H1 (cell line): ENCODE data around the gene UBB. TPM values are rescaled to one million over a fixed set of nuclear protein-coding genes. Genes with fewer than 3 reads are reported as not detected.

Experiments used
- CTCF ChIA-PET: fragments of 300-600 bp; sonication (Branson Sonifier 250); formaldehyde crosslinking; loops from one replicate; lab custom pipeline; 2021; ENCODE audit not compliant: partially characterized antibody; lab: Charles Lee
- POLR2A ChIA-PET: fragments of 300-600 bp; sonication (Branson Sonifier 250); formaldehyde crosslinking; loops from one replicate; lab custom pipeline; 2021; ENCODE audit warnings: inconsistent platforms; ENCODE audit not compliant: partially characterized antibody; lab: Charles Lee
- DNase-seq, 2 experiments: peaks; one replicate each; pipeline versions ENCODE4 v3.0.0 to v3.0.0-alpha.2; 2010 to 2022; ENCODE audit warnings: low spot score in 2 of 2, low read depth in 1 of 2, mixed read lengths in 1 of 2
- FAIRE-seq: peaks from 2 replicates; lab custom pipeline; 2011; peaks lifted over from hg19 to GRCh38; lab: Jason Lieb, UNC
- H2AFZ ChIP-seq: 2 replicates; pipeline ENCODE4 v1.8.1; 2012; ENCODE audit warnings: low read length, inconsistent platforms
- H2AK5ac ChIP-seq: 2 replicates; pipeline ENCODE4 v1.6.1; 2013; ENCODE audit warnings: low read depth, low read length
- H2BK120ac ChIP-seq: replicated peaks from 2 replicates; pipeline ENCODE3; 2013; ENCODE audit warnings: low read depth, low read length, inconsistent platforms
- H2BK12ac ChIP-seq: 2 replicates; pipeline ENCODE4 v1.6.1; 2013; ENCODE audit warnings: low read depth, low read length
- H2BK15ac ChIP-seq: 2 replicates; pipeline ENCODE4 v1.6.1; 2013; ENCODE audit warnings: low read length
- H2BK20ac ChIP-seq: 2 replicates; pipeline ENCODE4 v1.6.1; 2013; ENCODE audit warnings: low read length
- H2BK5ac ChIP-seq: 2 replicates; pipeline ENCODE4 v1.6.1; 2013; ENCODE audit warnings: low read depth, low read length
- H3K14ac ChIP-seq: 2 replicates; pipeline ENCODE4 v1.6.1; 2013; ENCODE audit warnings: inconsistent platforms; ENCODE audit not compliant: insufficient read length
- H3K18ac ChIP-seq: 2 replicates; pipeline ENCODE4 v1.6.1; 2013; ENCODE audit warnings: low read length; ENCODE audit errors: extremely low read depth
- H3K23ac ChIP-seq: 2 replicates; pipeline ENCODE4 v1.6.1; 2013; ENCODE audit warnings: inconsistent platforms; ENCODE audit not compliant: insufficient read length
- H3K23me2 ChIP-seq: 2 replicates; pipeline ENCODE4 v1.6.1; 2013; ENCODE audit warnings: low read depth, low read length
- H3K27ac ChIP-seq: 2 replicates; pipeline ENCODE4 v1.6.1; 2011; ENCODE audit warnings: low read depth, low read length, inconsistent platforms
- H3K27me3 ChIP-seq, 4 experiments: replicated peaks in 1 of 4; 1 replicate in 1 of 4; 2 replicates in 3 of 4; pipeline versions ENCODE4 v1.6.1 to v1.8.1; 2011 to 2013; ENCODE audit warnings: low read length in 3 of 4, mild to moderate bottlenecking in 3 of 4, inconsistent platforms in 2 of 4, mixed read lengths in 2 of 4, moderate library complexity in 1 of 4; ENCODE audit not compliant: control insufficient read depth in 3 of 4, insufficient read depth in 3 of 4; ENCODE audit errors: extremely low read depth in 1 of 4
- H3K36me3 ChIP-seq, 4 experiments: 2 replicates each; pipeline versions ENCODE4 v1.6.1 to v1.8.1; 2011 to 2013; ENCODE audit warnings: mild to moderate bottlenecking in 4 of 4, low read length in 3 of 4, moderate library complexity in 2 of 4, control low read depth in 1 of 4, inconsistent platforms in 1 of 4; ENCODE audit not compliant: insufficient read depth in 4 of 4, control insufficient read depth in 2 of 4
- H3K4ac ChIP-seq: replicated peaks from 2 replicates; pipeline ENCODE3; 2013; ENCODE audit warnings: low read length, low read depth, mixed read lengths, inconsistent platforms; ENCODE audit not compliant: insufficient read length
- H3K4me1 ChIP-seq, 4 experiments: replicated peaks in 1 of 4; 1 replicate in 1 of 4; 2 replicates in 3 of 4; pipeline versions ENCODE4 v1.6.1 to v1.8.1; 2011 to 2013; ENCODE audit warnings: low read length in 3 of 4, inconsistent platforms in 2 of 4, mixed read lengths in 1 of 4; ENCODE audit not compliant: insufficient read depth in 4 of 4, control insufficient read depth in 3 of 4
- H3K4me2 ChIP-seq, 2 experiments: 2 replicates each; pipeline versions ENCODE4 v1.6.1 to v1.8.1; 2011 to 2013; ENCODE audit warnings: low read depth in 2 of 2, low read length in 2 of 2, control low read depth in 1 of 2, inconsistent platforms in 1 of 2, mild to moderate bottlenecking in 1 of 2; ENCODE audit not compliant: insufficient read depth in 1 of 2
- H3K4me3 ChIP-seq, 4 experiments: fragments of 200-600, 300-600 bp in 1 of 4; sonication (generic), shearing (Covaris generic), sonication (Bioruptor Twin) in 1 of 4; 2 replicates each; pipeline versions ENCODE4 v1.5.1 to v1.8.1; 2011 to 2016; ENCODE audit warnings: low read length in 4 of 4, low read depth in 3 of 4, control low read depth in 2 of 4, inconsistent platforms in 2 of 4, mild to moderate bottlenecking in 2 of 4, mixed read lengths in 1 of 4, moderate library complexity in 1 of 4; ENCODE audit not compliant: insufficient read depth in 2 of 4; ENCODE audit errors: extremely low read depth in 1 of 4
- H3K56ac ChIP-seq: replicated peaks from 2 replicates; pipeline ENCODE3; 2013; ENCODE audit warnings: low read depth, mild to moderate bottlenecking, mixed read lengths, low read length, inconsistent platforms; ENCODE audit not compliant: insufficient read length
- H3K79me1 ChIP-seq: 2 replicates; pipeline ENCODE4 v1.6.1; 2013; ENCODE audit warnings: low read depth, low read length, control low read depth
- H3K79me2 ChIP-seq, 2 experiments: 2 replicates each; pipeline versions ENCODE4 v1.6.1 to v1.8.1; 2012 to 2013; ENCODE audit warnings: low read length in 2 of 2, mild to moderate bottlenecking in 2 of 2, inconsistent platforms in 1 of 2; ENCODE audit not compliant: insufficient read depth in 2 of 2, control insufficient read depth in 1 of 2
- H3K9ac ChIP-seq, 4 experiments: replicated peaks in 1 of 4; 1 replicate in 1 of 4; 2 replicates in 3 of 4; pipeline versions ENCODE4 v1.6.1 to v1.8.1; 2011 to 2013; ENCODE audit warnings: low read depth in 3 of 4, low read length in 3 of 4, control low read depth in 2 of 4, mild to moderate bottlenecking in 2 of 4, moderate library complexity in 2 of 4, inconsistent platforms in 1 of 4; ENCODE audit errors: extremely low read depth in 1 of 4
- H3K9me3 ChIP-seq, 2 experiments: 2 replicates each; pipeline versions ENCODE4 v1.6.1 to v1.8.1; 2012 to 2013; ENCODE audit warnings: mild to moderate bottlenecking in 2 of 2, moderate library complexity in 2 of 2, control low read depth in 1 of 2, inconsistent platforms in 1 of 2, low read depth in 1 of 2, low read length in 1 of 2, mixed read lengths in 1 of 2; ENCODE audit not compliant: insufficient read depth in 2 of 2
- H4K20me1 ChIP-seq, 2 experiments: replicated peaks in 1 of 2; 2 replicates each; pipeline versions ENCODE3 to v1.8.1; 2011 to 2013; ENCODE audit warnings: inconsistent platforms in 2 of 2, low read length in 2 of 2, mild to moderate bottlenecking in 1 of 2; ENCODE audit not compliant: insufficient read depth in 2 of 2, control insufficient read depth in 1 of 2
- H4K5ac ChIP-seq: 2 replicates; pipeline ENCODE4 v1.6.1; 2013; ENCODE audit warnings: low read length, low read depth, mixed read lengths, inconsistent platforms; ENCODE audit not compliant: insufficient read length
- H4K8ac ChIP-seq: 2 replicates; pipeline ENCODE4 v1.8.0; 2013; ENCODE audit warnings: mild to moderate bottlenecking, moderate library complexity, low read length, inconsistent platforms; ENCODE audit not compliant: insufficient read depth; ENCODE audit errors: extremely low read depth
- H4K91ac ChIP-seq: replicated peaks from 2 replicates; pipeline ENCODE3; 2013; ENCODE audit warnings: low read length, mixed read lengths, inconsistent platforms; ENCODE audit not compliant: insufficient read length
- CHD1 ChIP-seq: IDR thresholded peaks from 2 replicates; pipeline ENCODE4 v1.6.1; 2012; ENCODE audit warnings: low read depth, low read length, improper control_type of control experiment
- KDM5A ChIP-seq: fragments of 200-600 bp; IDR thresholded peaks from 2 replicates; pipeline ENCODE4 v1.7.1; 2012; ENCODE audit warnings: mild to moderate bottlenecking, low read length, inconsistent platforms, mixed read lengths
- PHF8 ChIP-seq: fragments of 200-600 bp; sonication (generic); conservative IDR thresholded peaks from 2 replicates; pipeline ENCODE4 v1.7.1; 2012; ENCODE audit warnings: low read depth, mild to moderate bottlenecking, inconsistent platforms, low read length, moderate library complexity
- SIN3A ChIP-seq, 2 experiments: IDR thresholded peaks in 1 of 2; conservative IDR thresholded peaks in 1 of 2; 2 replicates each; pipeline ENCODE4 v1.6.1; 2011 to 2012; ENCODE audit warnings: low read length in 2 of 2, improper control_type of control experiment in 1 of 2, low read depth in 1 of 2, mild to moderate bottlenecking in 1 of 2
- SP2 ChIP-seq: IDR thresholded peaks from 2 replicates; pipeline ENCODE4 v1.6.1; 2012; ENCODE audit warnings: mild to moderate bottlenecking, low read length, inconsistent platforms
- TBP ChIP-seq: IDR thresholded peaks from 2 replicates; pipeline ENCODE4 v1.6.1; 2011; ENCODE audit warnings: low read depth, low read length, improper control_type of control experiment
- WGBS, 2 experiments: shearing (Covaris generic) in 1 of 2; methylation state at CpG; one replicate each; pipeline versions ENCODE4 v1.1.6 to v1.1.7; 2013 to 2015; ENCODE audit warnings: low lambda C conversion rate in 2 of 2, mixed read lengths in 2 of 2, inconsistent platforms in 1 of 2, low coverage in 1 of 2, missing lambda C conversion rate in 1 of 2; ENCODE audit not compliant: insufficient replicate concordance in 2 of 2, insufficient coverage in 1 of 2, insufficient read length in 1 of 2; ENCODE audit errors: extremely low coverage in 1 of 2, missing lambda C conversion rate in 1 of 2; 5-methylcytosine and 5-hydroxymethylcytosine counted together
- polyA plus RNA-seq, 7 experiments: library from polyadenylated mRNA; depleted of rRNA in 3 of 7; stranded (reverse) in 5 of 7; unstranded in 2 of 7; fragments of >200 nt in 5 of 7; fragments of 200-250 nt in 2 of 7; gene quantifications; 1 replicate in 5 of 7; 2 replicates in 1 of 7; 4 replicates in 1 of 7; pipeline versions ENCODE4 v1.2.1 to v1.2.3, GENCODE V29; 2011 to 2013; ENCODE audit warnings: missing spikeins in 2 of 7, mixed read lengths in 2 of 7
- total RNA-seq: library from RNA; stranded (reverse); fragmentation: NEBNext Ultra II Directional; extraction: Animal tissue kit (Norgen Biotek cat#: 25700); gene quantifications from 2 replicates; pipeline ENCODE4 v1.2.1, GENCODE V29; 2021
- TF ChIP-seq, protein P1 (sequence below): IDR thresholded peaks from 2 replicates; pipeline ENCODE4 v1.6.1; 2012; ENCODE audit warnings: inconsistent platforms
- TF ChIP-seq, protein P2 (sequence below): IDR thresholded peaks from 2 replicates; pipeline ENCODE4 v1.6.1; 2012; ENCODE audit warnings: low read length, inconsistent platforms

UBB gene
- total and polyA plus RNA-seq, 2 of the 8 experiments (the other 6 are each of a cell fraction or from before 2014, with no cell fraction given) = 1,597 to 1,605 TPM

DNA sequence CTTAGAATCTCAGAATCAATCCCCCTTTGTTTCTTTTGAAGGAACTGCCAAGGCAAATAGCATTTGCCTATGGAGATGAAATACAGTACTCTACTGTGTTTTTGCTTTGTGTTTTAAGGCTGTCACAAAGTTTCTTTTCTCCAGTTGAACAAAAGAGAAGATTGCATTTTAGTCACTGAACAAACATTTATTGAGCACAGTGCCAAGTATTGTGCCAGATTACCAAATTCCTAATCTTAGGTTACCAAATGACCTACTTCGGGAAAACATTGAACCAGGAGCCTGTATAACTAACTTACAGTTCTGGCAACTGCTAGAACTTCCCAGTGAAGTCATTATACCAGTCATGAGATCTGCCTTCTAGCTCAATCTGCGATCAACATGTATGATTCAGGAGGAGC lies 3.0 kb upstream of the UBB start:
- Histone ChIP-seq H2BK20ac (no peak overlapping the region), H2BK15ac (no peak overlapping the region), H3K4ac (no peak overlapping the region), H3K4me2 (no peak overlapping the region), H2AK5ac (no peak overlapping the region), H2BK120ac (no peak overlapping the region), H3K36me3 (peaks cover 4 to 14% (median 8%) of the 10 kb centered on the region in 4 experiments), H3K9me3 (no peaks in the 10 kb centered on the region), H3K27me3 (no peaks in the 10 kb centered on the region), H3K14ac (no peak overlapping the region), H3K56ac (no peak overlapping the region), H3K23me2 (peaks cover 2% of the 10 kb centered on the region), H2BK5ac (no peak overlapping the region), H3K27ac (no peak overlapping the region), H3K79me2 (peaks cover 0 to 18% of the 10 kb centered on the region in 2 experiments; a peak in 2 of 4 replicates), H2AFZ (no peak overlapping the region), H3K4me3 (no peak overlapping the region), H3K23ac (no peak overlapping the region), H3K18ac (no peak overlapping the region), H4K91ac (no peak overlapping the region), H3K4me1 (peaks cover 0 to 2% (median 0%) of the 10 kb centered on the region in 4 experiments; a peak in 4 of 7 replicates), H4K5ac (no peak overlapping the region), H2BK12ac (no peak overlapping the region), H3K79me1 (0 out of 2 replicates have a peak, but pooled peaks cover 2% of the 10 kb centered on the region), H3K9ac (no peak overlapping the region), H4K20me1 (peaks cover 3 to 6% of the 10 kb centered on the region in 2 experiments), H4K8ac (no peak overlapping the region)
- no peak for FAIRE-seq
- ChIA-PET POLR2A (interaction anchor here (0.6 to 1.6 kb wide), 6 partner anchors 8 to 61 kb away, joined by 3 to 7 read pairs (median 4); partner anchors contain the start of gene CENPV), CTCF (interaction anchor here (0.7 to 6.6 kb wide), 6 partner anchors 13 to 73 kb away, joined by 3 to 51 read pairs (median 4); partner anchors contain the start of gene TRPV2)
- WGBS, 2 experiments = 97% methylated on average over 2 of the region's 2 CpGs; no CpG with 5 or more reads in 1 of the 2 experiments
- DNase-seq = no peak
- TF ChIP-seq, protein P1, sequence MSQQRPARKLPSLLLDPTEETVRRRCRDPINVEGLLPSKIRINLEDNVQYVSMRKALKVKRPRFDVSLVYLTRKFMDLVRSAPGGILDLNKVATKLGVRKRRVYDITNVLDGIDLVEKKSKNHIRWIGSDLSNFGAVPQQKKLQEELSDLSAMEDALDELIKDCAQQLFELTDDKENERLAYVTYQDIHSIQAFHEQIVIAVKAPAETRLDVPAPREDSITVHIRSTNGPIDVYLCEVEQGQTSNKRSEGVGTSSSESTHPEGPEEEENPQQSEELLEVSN = no peak
- TF ChIP-seq SIN3A (conservative IDR thresholded peaks at IDR 0.05 in 1 of 2, IDR thresholded peaks at IDR 0.05 in 1 of 2; ENCODE audit: low read depth in 1 of 2, low read length in 2 of 2) (no peak), TBP (no peak), KDM5A (no peak), CHD1 (no peak), SP2 (no peak), PHF8 (no peak)
- TF ChIP-seq, protein P2, sequence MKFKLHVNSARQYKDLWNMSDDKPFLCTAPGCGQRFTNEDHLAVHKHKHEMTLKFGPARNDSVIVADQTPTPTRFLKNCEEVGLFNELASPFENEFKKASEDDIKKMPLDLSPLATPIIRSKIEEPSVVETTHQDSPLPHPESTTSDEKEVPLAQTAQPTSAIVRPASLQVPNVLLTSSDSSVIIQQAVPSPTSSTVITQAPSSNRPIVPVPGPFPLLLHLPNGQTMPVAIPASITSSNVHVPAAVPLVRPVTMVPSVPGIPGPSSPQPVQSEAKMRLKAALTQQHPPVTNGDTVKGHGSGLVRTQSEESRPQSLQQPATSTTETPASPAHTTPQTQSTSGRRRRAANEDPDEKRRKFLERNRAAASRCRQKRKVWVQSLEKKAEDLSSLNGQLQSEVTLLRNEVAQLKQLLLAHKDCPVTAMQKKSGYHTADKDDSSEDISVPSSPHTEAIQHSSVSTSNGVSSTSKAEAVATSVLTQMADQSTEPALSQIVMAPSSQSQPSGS = no peak
